Sigmoid colon (tissue), 4 donors: ENCODE results near the gene PRUNE2.

Experiments used
- CTCF ChIP-seq, 4 experiments: fragments of 450-650 bp in 3 of 4; fragments of 200-600 bp in 1 of 4; IDR thresholded peaks; one replicate each; pipeline ENCODE4 v1.5.1; 2016 to 2019; ENCODE audit warnings: antibody characterized with exemption in 4 of 4, mild to moderate bottlenecking in 3 of 4, moderate library complexity in 2 of 4
- EP300 ChIP-seq, 4 donors: sonication (generic); formaldehyde crosslinking; IDR thresholded peaks; one replicate each; pipeline ENCODE4 v1.6.1; 2017; ENCODE audit warnings: antibody characterized with exemption in 4 of 4
- POLR2A ChIP-seq, 2 donors: fragments of 450-650 bp; IDR thresholded peaks; one replicate each; pipeline ENCODE4 v1.6.1; 2016; ENCODE audit warnings: antibody characterized with exemption in 2 of 2, mild to moderate bottlenecking in 2 of 2, moderate library complexity in 2 of 2

DNA sequence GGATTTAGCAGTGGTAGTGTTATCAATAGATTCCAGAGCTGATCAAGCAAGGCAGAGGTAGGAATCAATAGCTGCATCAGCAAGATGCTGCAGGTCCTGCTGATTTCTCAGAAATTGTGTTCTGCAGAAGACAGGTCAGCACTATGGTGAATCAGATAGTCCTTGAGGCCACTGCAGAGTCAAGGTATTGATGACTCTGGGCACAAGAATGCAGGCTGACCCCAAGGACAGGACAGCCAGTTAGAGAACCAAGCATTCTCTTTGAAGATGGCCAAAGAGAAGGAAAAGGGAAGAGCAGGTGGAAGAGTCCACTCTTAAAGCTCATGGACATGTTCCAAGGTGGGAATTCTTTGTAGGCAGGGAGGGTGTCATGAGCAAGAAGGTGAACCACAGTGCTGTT is 28.0 kb downstream of the PRUNE2 start:
- TF ChIP-seq CTCF (IDR thresholded peaks at IDR 0.05) (no peak), POLR2A (IDR thresholded peaks at IDR 0.05) (no peak), EP300 (IDR thresholded peaks at IDR 0.05) (no peak)
